Measurements from ENCODE around the gene IFNB1. TPM values are rescaled to one million over a fixed set of nuclear protein-coding genes. Genes with fewer than 3 reads are reported as not detected.

Gene IFNB1
- total and polyA plus RNA-seq, 5 donors from 2014 or later = not detected

DNA sequence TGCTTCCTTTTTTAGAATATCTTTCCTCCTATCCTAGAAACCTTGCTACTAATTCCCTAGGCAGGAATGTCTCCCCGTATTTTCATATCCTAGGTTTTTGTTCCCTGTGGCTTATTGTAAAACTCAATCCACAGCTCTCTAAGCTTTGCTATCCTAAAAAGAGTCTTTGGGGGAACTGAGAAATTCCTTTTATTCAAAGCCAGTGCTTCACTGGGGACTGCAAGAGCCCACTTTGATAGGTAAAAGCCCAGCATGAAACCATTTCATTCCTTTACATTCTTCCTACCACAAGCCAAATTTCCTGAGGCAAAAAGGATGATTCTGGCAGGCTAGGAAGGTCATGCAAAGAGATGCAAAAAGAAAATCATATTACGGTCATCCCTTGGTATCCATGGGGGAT lies 40.5 kb downstream of the IFNB1 start:
- Histone ChIP-seq H3K9me3 (ENCODE audit: control insufficient read depth in 2 of 2, low read length in 2 of 2) (no peaks in the 10 kb centered on the region), H3K27ac (ENCODE audit: insufficient read depth, low read length, poor library complexity, severe bottlenecking) (no peak overlapping the region), H3K4me3 (ENCODE audit: low read depth, low read length) (no peak overlapping the region), H3K27me3 (ENCODE audit: control insufficient read depth, insufficient read depth, low read length) (no peaks in the 10 kb centered on the region), H3K36me3 (ENCODE audit: control insufficient read depth, insufficient read depth, low read length) (no peaks in the 10 kb centered on the region), H3K4me1 (ENCODE audit: control insufficient read depth, insufficient read depth, low read length, poor library complexity, severe bottlenecking) (peaks cover 1% of the 10 kb centered on the region)
- H3K27me3 Mint-ChIP-seq = peaks cover 5% of the 10 kb centered on the region
- no peak for DNase-seq
- H3K4me1 Mint-ChIP-seq = peaks cover 10 to 22% (median 15%) of the 10 kb centered on the region in 4 donors
- H3K9me3 Mint-ChIP-seq = peaks cover 0 to 2% (median 0%) of the 10 kb centered on the region in 7 donors
- no peak for ATAC-seq (ENCODE audit: low read depth in 2 of 2)
- H3K4me3 Mint-ChIP-seq = no peak overlapping the region
- H3K36me3 Mint-ChIP-seq = peaks cover 4% of the 10 kb centered on the region
- H3K27ac Mint-ChIP-seq = no peak overlapping the region

GRCh38 chr9:21031808-21032183 lies 45.9 kb downstream of the IFNB1 start:
- no peak for DNase-seq
- Histone ChIP-seq H3K27me3 (ENCODE audit: control insufficient read depth, insufficient read depth, low read length) (no peaks in the 10 kb centered on the region), H3K9me3 (ENCODE audit: control insufficient read depth in 2 of 2, low read length in 2 of 2) (no peaks in the 10 kb centered on the region), H3K27ac (ENCODE audit: insufficient read depth, low read length, poor library complexity, severe bottlenecking) (peak overlapping the region; percentile 78), H3K36me3 (ENCODE audit: control insufficient read depth, insufficient read depth, low read length) (peaks cover 12% of the 10 kb centered on the region), H3K4me3 (ENCODE audit: low read depth, low read length) (peak overlapping the region; percentile 70), H3K4me1 (ENCODE audit: control insufficient read depth, insufficient read depth, low read length, poor library complexity, severe bottlenecking) (peaks cover 46% of the 10 kb centered on the region)
- H3K27ac Mint-ChIP-seq = peak overlapping the region in 2 of 3 donors; percentile 75 to 84
- H3K4me3 Mint-ChIP-seq = peak overlapping the region in 3 of 4 donors; percentile 83 to 86 (median 85)
- H3K4me1 Mint-ChIP-seq = peaks cover 15 to 26% (median 21%) of the 10 kb centered on the region in 4 donors
- peaks cover 4% of the 10 kb centered on the region for H3K27me3 Mint-ChIP-seq
- ATAC-seq (ENCODE audit: low read depth in 2 of 2) = no peak
- peaks cover 12% of the 10 kb centered on the region for H3K36me3 Mint-ChIP-seq
- H3K9me3 Mint-ChIP-seq = peaks cover 0 to 2% (median 0%) of the 10 kb centered on the region in 7 donors

DNA sequence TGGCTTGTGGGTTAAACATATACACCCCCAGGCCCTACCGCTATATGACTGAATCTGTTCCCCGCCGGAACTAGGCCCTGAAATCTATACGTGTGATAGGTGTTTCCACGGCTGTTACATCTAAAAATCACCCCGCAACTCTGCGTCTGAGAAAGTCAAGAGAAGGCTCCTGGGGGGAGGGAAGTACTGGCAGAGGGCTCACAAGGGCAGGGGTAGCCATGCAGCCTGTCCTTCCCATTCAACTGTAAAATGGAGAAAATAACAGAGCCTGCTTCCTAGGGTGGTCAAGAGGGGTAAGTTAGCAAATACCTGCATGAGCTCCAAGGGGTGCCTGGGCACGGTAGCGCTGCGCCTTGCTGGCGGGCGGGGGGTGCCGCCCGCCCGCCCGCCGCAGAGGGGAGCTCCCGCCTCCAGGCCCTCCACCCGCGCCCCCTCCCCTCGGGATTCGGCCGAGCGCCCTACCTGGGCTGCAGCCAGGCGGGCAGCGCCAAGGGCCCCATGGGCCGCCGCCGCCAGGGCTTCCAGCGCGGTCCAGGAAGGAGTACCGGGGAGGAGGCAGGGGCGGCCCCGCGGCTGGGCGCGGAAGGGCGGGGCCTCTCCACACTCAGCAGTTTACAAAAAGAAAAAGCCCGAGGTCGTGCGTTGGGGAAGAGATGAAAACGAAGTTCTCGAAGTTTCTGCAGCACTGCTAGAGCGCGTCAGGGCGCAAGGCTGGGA lies 46.5 kb downstream of the IFNB1 start, which contains the start of gene HACD4:
HACD4 (minus strand) TSS at position 550 of the 717 bp plus-strand sequence; CDS start at position 500, 50 bp downstream.
- Mint-ChIP-seq H3K27ac (peak within 1 kb of the TSS in 2 of 3 donors; percentile 84 to 86), H3K4me3 (peak within 1 kb of the TSS in 3 of 4 donors; percentile 83 to 86 (median 85)), H3K36me3 (peaks cover 15% of the 10 kb centered on the region), H3K9me3 (no peaks in the 10 kb centered on the region), H3K4me1 (peaks cover 20 to 32% (median 27%) of the 10 kb centered on the region in 4 donors), H3K27me3 (no peaks in the 10 kb centered on the region)
- Histone ChIP-seq H3K4me1 (ENCODE audit: control insufficient read depth, insufficient read depth, low read length, poor library complexity, severe bottlenecking) (peaks cover 50% of the 10 kb centered on the region), H3K9me3 (ENCODE audit: control insufficient read depth in 2 of 2, low read length in 2 of 2) (no peaks in the 10 kb centered on the region), H3K27ac (ENCODE audit: insufficient read depth, low read length, poor library complexity, severe bottlenecking) (peak within 1 kb of the TSS; percentile 78), H3K27me3 (ENCODE audit: control insufficient read depth, insufficient read depth, low read length) (no peaks in the 10 kb centered on the region), H3K36me3 (ENCODE audit: control insufficient read depth, insufficient read depth, low read length) (peaks cover 16% of the 10 kb centered on the region), H3K4me3 (ENCODE audit: low read depth, low read length) (peak within 1 kb of the TSS; percentile 89)
- ATAC-seq (ENCODE audit: low read depth in 2 of 2) = peak; percentile 80 to 81
- DNase-seq = peak; percentile 55 to 88 (median 74)

GRCh38 chr9:21030389-21031035 lies 47.2 kb downstream of the IFNB1 start:
- peak; percentile 62 to 69 for ATAC-seq (ENCODE audit: low read depth in 2 of 2)
- Histone ChIP-seq H3K4me3 (ENCODE audit: low read depth, low read length) (peak overlapping the region; percentile 89), H3K27me3 (ENCODE audit: control insufficient read depth, insufficient read depth, low read length) (no peaks in the 10 kb centered on the region), H3K4me1 (ENCODE audit: control insufficient read depth, insufficient read depth, low read length, poor library complexity, severe bottlenecking) (peaks cover 53% of the 10 kb centered on the region), H3K36me3 (ENCODE audit: control insufficient read depth, insufficient read depth, low read length) (peaks cover 22% of the 10 kb centered on the region), H3K9me3 (ENCODE audit: control insufficient read depth in 2 of 2, low read length in 2 of 2) (no peaks in the 10 kb centered on the region), H3K27ac (ENCODE audit: insufficient read depth, low read length, poor library complexity, severe bottlenecking) (peak overlapping the region; percentile 78)
- no peaks in the 10 kb centered on the region for H3K27me3 Mint-ChIP-seq
- no peaks in the 10 kb centered on the region for H3K9me3 Mint-ChIP-seq
- H3K27ac Mint-ChIP-seq = no peak overlapping the region
- H3K4me1 Mint-ChIP-seq = peaks cover 21 to 39% (median 34%) of the 10 kb centered on the region in 4 donors
- peaks cover 21% of the 10 kb centered on the region for H3K36me3 Mint-ChIP-seq
- H3K4me3 Mint-ChIP-seq = no peak overlapping the region
- peak in 2 of 3 donors; percentile 50 to 80 for DNase-seq

GRCh38 chr9:21029661-21030060 lies 48.1 kb downstream of the IFNB1 start:
- DNase-seq (no peak), ATAC-seq (ENCODE audit: low read depth in 2 of 2) (no peak)
- Mint-ChIP-seq H3K27ac (no peak overlapping the region), H3K4me1 (peaks cover 21 to 41% (median 36%) of the 10 kb centered on the region in 4 donors), H3K4me3 (no peak overlapping the region), H3K9me3 (no peaks in the 10 kb centered on the region), H3K36me3 (peaks cover 21% of the 10 kb centered on the region), H3K27me3 (no peaks in the 10 kb centered on the region)
- peak overlapping the region; percentile 23 for H3K4me3 ChIP-seq (ENCODE audit: low read depth, low read length)
- peak overlapping the region; percentile 78 for H3K27ac ChIP-seq (ENCODE audit: insufficient read depth, low read length, poor library complexity, severe bottlenecking)
- H3K4me1 ChIP-seq (ENCODE audit: control insufficient read depth, insufficient read depth, low read length, poor library complexity, severe bottlenecking) = peaks cover 53% of the 10 kb centered on the region
- no peaks in the 10 kb centered on the region for H3K9me3 ChIP-seq (ENCODE audit: control insufficient read depth in 2 of 2, low read length in 2 of 2)
- peaks cover 28% of the 10 kb centered on the region for H3K36me3 ChIP-seq (ENCODE audit: control insufficient read depth, insufficient read depth, low read length)
- H3K27me3 ChIP-seq (ENCODE audit: control insufficient read depth, insufficient read depth, low read length) = no peaks in the 10 kb centered on the region

DNA sequence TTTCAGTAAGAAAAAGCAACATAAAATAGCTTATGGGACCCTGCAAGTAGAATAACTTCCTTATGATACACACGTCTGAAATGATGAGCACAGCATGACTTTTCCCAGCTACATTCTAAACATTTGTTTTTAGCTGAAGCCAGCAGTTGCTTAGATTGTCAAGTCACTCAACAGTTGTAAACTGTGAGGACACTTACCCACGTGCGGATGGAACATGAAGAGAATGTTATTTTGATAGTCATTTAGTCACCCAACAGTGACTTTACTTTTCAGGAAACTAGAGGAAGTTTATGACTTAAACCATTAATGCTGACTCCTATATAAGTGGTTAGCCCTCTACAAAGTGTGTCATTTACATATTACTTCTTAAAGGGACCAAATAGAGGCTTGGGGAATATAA lies 49.3 kb downstream of the IFNB1 start:
- peaks cover 37% of the 10 kb centered on the region for H3K36me3 ChIP-seq (ENCODE audit: control insufficient read depth, insufficient read depth, low read length)
- ATAC-seq (ENCODE audit: low read depth in 2 of 2) (no peak), DNase-seq (peak in 1 of 3 donors; percentile 40)
- peak overlapping the region in 1 of 4 donors; percentile 66 for H3K4me3 Mint-ChIP-seq
- H3K36me3 Mint-ChIP-seq = peaks cover 25% of the 10 kb centered on the region
- H3K4me3 ChIP-seq (ENCODE audit: low read depth, low read length) = peak overlapping the region; percentile 42
- no peaks in the 10 kb centered on the region for H3K9me3 ChIP-seq (ENCODE audit: control insufficient read depth in 2 of 2, low read length in 2 of 2)
- H3K27me3 Mint-ChIP-seq = no peaks in the 10 kb centered on the region
- peak overlapping the region; percentile 78 for H3K27ac ChIP-seq (ENCODE audit: insufficient read depth, low read length, poor library complexity, severe bottlenecking)
- peak overlapping the region in 2 of 3 donors; percentile 16 to 44 for H3K27ac Mint-ChIP-seq
- H3K9me3 Mint-ChIP-seq = no peaks in the 10 kb centered on the region
- H3K4me1 ChIP-seq (ENCODE audit: control insufficient read depth, insufficient read depth, low read length, poor library complexity, severe bottlenecking) = peaks cover 61% of the 10 kb centered on the region
- H3K4me1 Mint-ChIP-seq = peaks cover 29 to 49% (median 39%) of the 10 kb centered on the region in 4 donors
- no peaks in the 10 kb centered on the region for H3K27me3 ChIP-seq (ENCODE audit: control insufficient read depth, insufficient read depth, low read length)

- no peak overlapping the region for H3K27ac ChIP-seq (ENCODE audit: insufficient read depth, low read length, poor library complexity, severe bottlenecking)
- ATAC-seq (ENCODE audit: low read depth in 2 of 2) (no peak), DNase-seq (no peak)
- Mint-ChIP-seq H3K4me3 (peak overlapping the region in 2 of 4 donors; percentile 20 to 21), H3K27ac (peak overlapping the region in 1 of 3 donors; percentile 18), H3K4me1 (peaks cover 25 to 43% (median 32%) of the 10 kb centered on the region in 4 donors), H3K36me3 (peaks cover 30% of the 10 kb centered on the region), H3K9me3 (peaks cover 0 to 2% (median 0%) of the 10 kb centered on the region in 7 donors), H3K27me3 (no peaks in the 10 kb centered on the region)
- H3K36me3 ChIP-seq (ENCODE audit: control insufficient read depth, insufficient read depth, low read length) = peaks cover 41% of the 10 kb centered on the region
- peaks cover 60% of the 10 kb centered on the region for H3K4me1 ChIP-seq (ENCODE audit: control insufficient read depth, insufficient read depth, low read length, poor library complexity, severe bottlenecking)
- no peak overlapping the region for H3K4me3 ChIP-seq (ENCODE audit: low read depth, low read length)
- no peaks in the 10 kb centered on the region for H3K27me3 ChIP-seq (ENCODE audit: control insufficient read depth, insufficient read depth, low read length)
- no peaks in the 10 kb centered on the region for H3K9me3 ChIP-seq (ENCODE audit: control insufficient read depth in 2 of 2, low read length in 2 of 2)
Observed at GRCh38 chr9:21027295-21027694, 50.4 kb downstream of the IFNB1 start.

Measured in CD4-positive, CD25-positive, alpha-beta regulatory T cell (primary cell).